HG03045 (cell line): ENCODE data around the gene NKAIN1.
"Not testable (repeated sequence)": the region's sequence is repeated elsewhere in the genome, so short reads cannot be mapped to it uniquely, and the experiment has no call there.

Experiments
- ATAC-seq: cut with Tn5 transposase; IDR thresholded peaks from one replicate; pipeline ENCODE4 v1.9.1; 2021; ENCODE audit warnings: mild to moderate bottlenecking, moderate library complexity; ENCODE audit not compliant: unreplicated experiment

Gene NKAIN1

GRCh38 chr1:31198600-31198999 is 41.1 kb downstream of the NKAIN1 start:
- ATAC-seq, result no peak

DNA sequence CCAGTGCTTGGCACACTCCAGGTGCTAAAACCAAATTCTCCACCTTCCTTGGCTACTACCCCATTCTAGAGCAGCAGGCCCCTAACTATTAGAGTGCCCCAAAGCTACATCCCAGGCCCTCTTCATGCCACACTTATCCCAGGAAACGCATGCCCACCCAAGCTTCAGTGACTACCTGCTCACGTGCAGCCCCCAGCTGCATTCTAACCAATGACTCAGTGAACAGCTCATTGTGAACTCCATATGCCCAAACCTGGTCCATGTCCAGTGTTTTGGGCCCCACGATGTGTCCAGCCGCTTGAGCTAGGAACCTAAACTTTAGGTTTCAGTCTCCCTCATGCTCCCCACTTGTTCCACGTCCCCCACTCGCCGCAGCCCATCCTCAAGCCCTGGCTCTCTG is 41.5 kb downstream of the NKAIN1 start:
- no peak for ATAC-seq

- no peak for ATAC-seq
Measured at GRCh38 chr1:31196685-31197084, 43.0 kb downstream of the NKAIN1 start.

GRCh38 chr1:31195267-31195666 is 44.4 kb downstream of the NKAIN1 start:
- ATAC-seq, result not testable (repeated sequence)

DNA sequence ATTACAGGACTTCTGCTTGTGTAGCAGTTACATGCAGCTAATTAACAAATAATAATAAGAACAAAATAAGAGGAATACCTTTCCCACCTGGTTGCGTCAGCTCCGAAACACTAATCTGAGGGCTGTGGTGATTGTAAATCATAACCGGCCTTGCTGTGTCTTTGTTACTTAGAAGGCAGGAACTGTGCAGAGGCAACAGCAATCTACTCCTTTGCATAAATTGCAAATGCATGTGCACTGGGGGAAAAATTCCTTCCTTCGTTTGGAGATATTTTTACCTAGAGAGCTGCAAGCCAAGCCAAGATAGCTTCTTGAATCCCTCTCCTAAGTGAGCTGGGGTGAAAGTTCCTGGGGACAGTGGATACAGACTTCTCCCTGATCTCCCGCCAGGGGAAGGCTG is 46.0 kb downstream of the NKAIN1 start:
- ATAC-seq, result no peak

GRCh38 chr1:31191281-31191680 is 48.4 kb downstream of the NKAIN1 start:
- ATAC-seq, result no peak

GRCh38 chr1:31189696-31190674 is 49.7 kb downstream of the NKAIN1 start:
- no peak for ATAC-seq

- no peak for ATAC-seq
Measured at GRCh38 chr1:31183927-31184554, 55.6 kb downstream of the NKAIN1 start.

- no peak for ATAC-seq
Measured at GRCh38 chr1:31183126-31183525, 56.6 kb downstream of the NKAIN1 start.

DNA sequence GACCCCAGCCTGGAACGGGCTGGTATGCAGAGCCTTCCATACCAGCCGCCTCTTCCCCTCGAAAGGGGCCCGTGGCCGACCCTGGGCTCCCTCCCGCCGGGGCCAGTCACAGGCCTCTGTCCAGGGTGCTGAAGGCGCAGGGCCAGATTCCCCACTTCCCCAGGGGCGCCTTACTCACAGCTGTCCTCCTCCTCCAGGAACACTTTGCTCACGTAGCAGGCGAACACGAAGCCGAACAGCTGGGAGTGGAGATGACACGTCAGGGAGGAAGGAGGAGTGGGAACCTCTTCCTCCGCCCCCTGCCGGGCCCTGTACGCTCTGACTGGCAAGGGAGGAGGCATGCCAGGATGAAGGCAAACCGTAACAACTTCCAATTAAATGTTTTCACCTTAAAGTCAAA is 57.3 kb downstream of the NKAIN1 start:
- no peak for ATAC-seq

- ATAC-seq, result no peak
Measured at GRCh38 chr1:31181515-31182343, 58.0 kb downstream of the NKAIN1 start.

DNA sequence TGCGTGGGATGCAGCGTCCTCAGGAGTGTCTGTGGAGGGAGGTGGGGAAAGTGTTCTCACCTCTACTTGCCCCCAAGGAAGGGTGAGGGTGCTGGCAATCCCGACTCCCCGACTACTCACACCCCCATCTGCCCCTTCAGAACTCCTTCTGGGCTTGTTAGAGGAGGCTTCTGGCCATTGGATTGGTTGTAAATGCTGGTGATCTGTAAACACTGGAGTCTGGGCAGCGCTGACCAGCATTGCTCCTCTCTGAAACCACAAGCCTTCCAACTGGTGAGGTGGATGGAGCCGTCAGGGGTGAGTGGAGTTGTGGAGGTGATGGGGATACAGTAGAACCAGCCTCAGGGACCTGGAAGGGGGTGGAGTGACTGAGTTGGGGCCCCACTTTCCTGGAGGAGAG is 59.3 kb downstream of the NKAIN1 start:
- ATAC-seq, result no peak

DNA sequence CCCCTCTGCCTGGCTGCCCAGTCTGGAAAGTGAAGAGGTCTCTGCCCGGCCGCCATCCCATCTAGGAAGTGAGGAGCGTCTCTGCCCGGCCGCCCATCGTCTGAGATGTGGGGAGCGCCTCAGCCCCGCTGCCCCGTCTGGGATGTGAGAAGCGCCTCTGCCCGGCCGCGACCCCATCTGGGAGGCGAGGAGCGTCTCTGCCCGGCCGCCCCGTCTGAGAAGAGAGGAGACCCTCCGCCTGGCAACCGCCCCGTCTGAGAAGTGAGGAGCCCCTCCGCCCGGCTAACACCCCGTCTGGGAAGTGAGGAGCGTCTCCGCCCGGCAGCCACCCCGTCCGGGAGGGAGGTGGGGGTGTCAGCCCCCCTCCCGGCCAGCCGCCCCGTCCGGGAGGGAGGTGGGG is 63.4 kb downstream of the NKAIN1 start:
- not testable (repeated sequence) for ATAC-seq

DNA sequence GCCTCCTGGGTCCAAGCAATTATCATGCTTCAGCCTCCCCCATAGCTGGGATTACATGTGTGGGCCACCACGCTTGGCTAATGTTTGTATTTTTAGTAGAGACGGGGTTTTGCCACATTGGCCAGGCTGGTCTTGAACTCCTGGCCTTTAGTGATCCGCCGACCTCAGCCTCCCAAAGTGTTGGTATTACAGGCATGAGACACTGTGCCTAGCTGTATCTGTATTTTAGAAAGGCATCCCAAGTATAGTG is 69.3 kb downstream of the NKAIN1 start:
- ATAC-seq, result no peak

DNA sequence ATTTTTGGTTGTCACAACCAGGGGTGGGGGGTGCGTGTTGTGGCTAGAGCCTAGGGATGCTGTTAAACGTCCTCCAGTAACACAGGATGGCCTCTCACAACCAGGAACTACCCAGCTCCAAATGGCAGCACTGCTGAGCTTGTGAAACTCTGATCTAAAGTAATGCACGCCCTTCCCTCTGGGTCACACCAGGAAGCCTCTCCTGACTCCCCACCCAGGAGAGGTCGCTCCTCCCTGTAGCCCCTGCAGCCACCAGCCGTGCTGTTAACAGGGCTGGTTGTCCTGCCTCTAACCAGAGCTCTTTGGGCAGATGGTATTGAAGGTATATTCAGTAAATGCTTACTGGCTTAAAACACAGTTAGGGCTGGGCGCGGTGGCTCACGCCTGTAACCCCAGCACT is 73.2 kb downstream of the NKAIN1 start:
- no peak for ATAC-seq

DNA sequence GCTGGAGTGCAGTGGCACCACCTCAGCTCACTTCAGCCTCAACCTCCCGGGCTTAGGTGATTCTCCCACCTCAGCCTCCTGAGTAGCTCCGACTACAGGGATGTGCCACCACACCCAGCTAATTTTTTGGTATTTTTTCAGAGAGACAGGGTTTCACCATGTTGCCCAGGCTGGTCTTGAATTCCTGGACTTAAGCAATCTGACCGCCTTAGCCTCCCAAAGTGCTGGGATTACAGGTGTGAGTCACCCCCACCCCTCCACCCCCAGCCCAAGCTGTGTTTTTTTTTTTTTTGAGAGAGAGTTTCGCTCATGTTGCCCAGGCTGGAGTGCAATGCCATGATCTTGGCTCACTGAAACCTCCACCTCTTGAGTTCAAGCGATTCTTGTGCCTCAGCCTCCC is 75.4 kb downstream of the NKAIN1 start:
- ATAC-seq, result no peak

- no peak for ATAC-seq
Measured at GRCh38 chr1:31163866-31164265, 75.8 kb downstream of the NKAIN1 start.

DNA sequence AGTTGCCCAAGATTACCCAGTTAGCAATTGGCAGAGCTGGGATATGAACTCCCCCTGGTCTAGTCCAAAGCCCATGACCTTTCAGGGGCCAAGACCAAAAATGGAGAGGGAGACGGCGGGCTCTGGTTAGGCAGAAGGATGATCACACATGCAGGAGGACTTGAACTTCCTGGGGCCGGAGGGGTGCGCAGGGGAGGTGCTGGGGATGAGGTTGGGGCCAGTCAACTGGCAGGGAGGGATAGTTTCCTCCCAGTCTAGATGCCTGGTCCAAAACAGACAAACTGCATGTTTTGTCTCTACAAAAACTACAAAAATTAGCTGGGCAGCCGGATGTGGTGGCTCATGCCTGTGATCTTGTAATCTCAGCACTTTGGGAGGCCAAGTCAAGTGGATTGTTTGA is 78.1 kb downstream of the NKAIN1 start:
- no peak for ATAC-seq

GRCh38 chr1:31159869-31160611 is 79.6 kb downstream of the NKAIN1 start:
- no peak for ATAC-seq

GRCh38 chr1:31159323-31159722 is 80.4 kb downstream of the NKAIN1 start:
- no peak for ATAC-seq

DNA sequence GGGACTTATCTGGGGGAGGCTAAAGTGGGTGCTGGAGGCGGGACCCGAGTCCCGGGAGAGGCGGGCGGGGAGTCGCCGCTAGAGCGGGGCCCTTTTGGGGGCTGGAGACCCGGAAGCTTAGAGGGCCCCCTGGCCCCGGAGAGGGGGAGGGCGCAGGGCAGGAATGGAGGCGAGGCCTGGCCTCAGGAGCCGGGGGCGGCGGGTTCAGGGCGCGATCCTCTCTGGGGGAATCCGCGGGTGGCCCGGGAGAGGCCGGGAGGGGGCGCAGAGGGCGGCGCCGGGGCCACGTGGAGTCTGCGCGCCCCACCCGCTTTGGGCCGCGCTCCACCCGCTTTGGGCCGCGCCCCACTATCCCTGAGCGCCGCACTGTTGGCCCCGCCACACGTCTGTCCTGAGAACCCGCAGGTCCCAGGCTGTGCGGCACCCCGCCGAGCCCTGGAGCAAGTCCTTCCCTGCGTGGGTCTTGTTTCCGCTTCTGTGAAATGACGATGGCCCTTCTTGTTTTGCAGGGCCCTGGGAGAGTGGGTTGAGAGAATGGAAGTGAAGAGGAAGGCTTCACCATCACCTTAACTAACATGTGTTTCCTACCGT is 84.4 kb downstream of the NKAIN1 start:
- ATAC-seq, result peak; percentile 62
